CD14-positive monocyte (primary cell): ENCODE results near the gene PEX10. TPM values are rescaled to one million over a fixed set of nuclear protein-coding genes. Genes with fewer than 3 reads are reported as not detected.

Source experiments
- DNase-seq, 3 donors: peaks; one replicate each; pipeline ENCODE4 v3.0.0-alpha.2; 2011 to 2022
- H2AFZ ChIP-seq: 2 replicates; pipeline ENCODE4 v1.6.0; 2012; ENCODE audit warnings: mild to moderate bottlenecking, low read depth, low read length, inconsistent platforms; ENCODE audit not compliant: insufficient read depth, poor library complexity, severe bottlenecking
- H3K27ac ChIP-seq, 2 donors: 1 replicate in 1 of 2; 2 replicates in 1 of 2; pipeline ENCODE4 v1.5.1; 2012 to 2013; ENCODE audit warnings: low read length in 2 of 2, control low read depth in 1 of 2, inconsistent platforms in 1 of 2, low read depth in 1 of 2, mild to moderate bottlenecking in 1 of 2
- H3K27me3 ChIP-seq, 2 donors: one replicate each; pipeline versions ENCODE4 v1.6.0 to v1.6.1; 2011 to 2013; ENCODE audit warnings: low read length in 2 of 2; ENCODE audit not compliant: control insufficient read depth in 2 of 2, insufficient read depth in 2 of 2
- H3K36me3 ChIP-seq, 2 donors: replicated peaks in 1 of 2; 1 replicate in 1 of 2; 2 replicates in 1 of 2; pipeline versions ENCODE4 v1.5.1 to v1.6.1; 2012 to 2013; ENCODE audit warnings: low read length in 2 of 2, control low read depth in 1 of 2, inconsistent platforms in 1 of 2, mild to moderate bottlenecking in 1 of 2; ENCODE audit not compliant: insufficient read depth in 2 of 2, control insufficient read depth in 1 of 2
- H3K4me1 ChIP-seq, 2 donors: 1 replicate in 1 of 2; 2 replicates in 1 of 2; pipeline versions ENCODE4 v1.5.1 to v1.6.1; 2012 to 2013; ENCODE audit warnings: low read length in 2 of 2, control low read depth in 1 of 2, inconsistent platforms in 1 of 2, mild to moderate bottlenecking in 1 of 2, moderate library complexity in 1 of 2; ENCODE audit not compliant: insufficient read depth in 2 of 2, control insufficient read depth in 1 of 2
- H3K4me2 ChIP-seq: replicated peaks from 2 replicates; pipeline ENCODE3; 2012; ENCODE audit warnings: low read length, moderate library complexity, mild to moderate bottlenecking; ENCODE audit not compliant: poor library complexity, severe bottlenecking; ENCODE audit errors: extremely low read depth
- H3K4me3 ChIP-seq, 3 experiments: fragments of 200-600 bp in 1 of 3; sonication (generic) in 1 of 3; replicated peaks in 1 of 3; 1 replicate in 2 of 3; 2 replicates in 1 of 3; pipeline ENCODE4 v1.5.1; 2011 to 2013; ENCODE audit warnings: low read length in 3 of 3, mild to moderate bottlenecking in 3 of 3, control low read depth in 2 of 3, low read depth in 2 of 3, inconsistent platforms in 1 of 3, moderate library complexity in 1 of 3
- H3K79me2 ChIP-seq: 2 replicates; pipeline ENCODE4 v1.6.0; 2012; ENCODE audit warnings: mild to moderate bottlenecking, control low read depth, inconsistent platforms, low read length, moderate library complexity; ENCODE audit not compliant: insufficient read depth
- H3K9ac ChIP-seq: 2 replicates; pipeline ENCODE4 v1.6.0; 2017; ENCODE audit warnings: low read length, mild to moderate bottlenecking; ENCODE audit not compliant: insufficient read depth, poor library complexity, severe bottlenecking
- H3K9me3 ChIP-seq, 2 donors: replicated peaks in 1 of 2; 1 replicate in 1 of 2; 2 replicates in 1 of 2; pipeline versions ENCODE4 v1.5.1 to v1.6.1; 2012 to 2013; ENCODE audit warnings: low read length in 2 of 2, control low read depth in 1 of 2; ENCODE audit not compliant: control insufficient read depth in 1 of 2, insufficient read depth in 1 of 2
- H4K20me1 ChIP-seq: 2 replicates; pipeline ENCODE4 v1.6.0; 2012; ENCODE audit warnings: mild to moderate bottlenecking, low read length, control low read depth, moderate library complexity; ENCODE audit not compliant: insufficient read depth
- H3K27ac Mint-ChIP-seq, 7 donors: one replicate each; pipeline ENCODE4 v1.8.0; 2020; ENCODE audit warnings: mild to moderate bottlenecking in 7 of 7, mixed read lengths in 7 of 7, moderate library complexity in 6 of 7, inconsistent platforms in 2 of 7
- H3K27me3 Mint-ChIP-seq, 3 donors: one replicate each; pipeline ENCODE4 v1.8.0; 2021 to 2022; ENCODE audit warnings: low read depth in 3 of 3, mild to moderate bottlenecking in 3 of 3, mixed read lengths in 3 of 3, moderate library complexity in 3 of 3, inconsistent platforms in 1 of 3
- H3K36me3 Mint-ChIP-seq, 2 donors: one replicate each; pipeline ENCODE4 v1.8.0; 2020; ENCODE audit warnings: mixed read lengths in 2 of 2, inconsistent platforms in 1 of 2, mild to moderate bottlenecking in 1 of 2
- H3K4me1 Mint-ChIP-seq: one replicate; pipeline ENCODE4 v1.8.0; 2020; ENCODE audit warnings: mild to moderate bottlenecking, mixed read lengths
- H3K4me3 Mint-ChIP-seq, 2 donors: one replicate each; pipeline ENCODE4 v1.8.0; 2020; ENCODE audit warnings: mild to moderate bottlenecking in 2 of 2, mixed read lengths in 2 of 2, moderate library complexity in 1 of 2
- H3K9me3 Mint-ChIP-seq, 7 donors: one replicate each; pipeline ENCODE4 v1.8.0; 2020 to 2022; ENCODE audit warnings: mixed read lengths in 7 of 7, mild to moderate bottlenecking in 6 of 7, moderate library complexity in 6 of 7, inconsistent platforms in 2 of 7
- WGBS: methylation state at CpG from one replicate; pipeline ENCODE4 v1.1.5; 2013; ENCODE audit warnings: missing lambda C conversion rate; ENCODE audit not compliant: insufficient coverage; 5-methylcytosine and 5-hydroxymethylcytosine counted together
- intact Hi-C, 2 donors: fragments of 100-400 bp; cut with micrococcal nuclease; formaldehyde crosslinking; loops; one replicate each; pipeline versions ENCODE4 v1.15.0 to v1.15.1; 2023
- polyA plus RNA-seq, 3 donors: library from polyadenylated mRNA; depleted of rRNA in 1 of 3; unstranded in 2 of 3; stranded (reverse) in 1 of 3; fragments of 300-500 nt in 2 of 3; fragments of >200 nt in 1 of 3; fragmentation: Illumina TruSeq in 2 of 3; gene quantifications; 1 replicate in 2 of 3; 2 replicates in 1 of 3; pipeline ENCODE4 v1.2.3, GENCODE V29; 2012 to 2021
- TF ChIP-seq, protein P1 (sequence below): fragments of 200-600 bp; IDR thresholded peaks from one replicate; pipeline ENCODE4 v1.8.0; 2022; ENCODE audit warnings: antibody characterized with exemption, mild to moderate bottlenecking

PEX10 gene
- polyA plus RNA-seq, 3 donors: 7.0 to 10.5 (median 8.2) TPM

DNA sequence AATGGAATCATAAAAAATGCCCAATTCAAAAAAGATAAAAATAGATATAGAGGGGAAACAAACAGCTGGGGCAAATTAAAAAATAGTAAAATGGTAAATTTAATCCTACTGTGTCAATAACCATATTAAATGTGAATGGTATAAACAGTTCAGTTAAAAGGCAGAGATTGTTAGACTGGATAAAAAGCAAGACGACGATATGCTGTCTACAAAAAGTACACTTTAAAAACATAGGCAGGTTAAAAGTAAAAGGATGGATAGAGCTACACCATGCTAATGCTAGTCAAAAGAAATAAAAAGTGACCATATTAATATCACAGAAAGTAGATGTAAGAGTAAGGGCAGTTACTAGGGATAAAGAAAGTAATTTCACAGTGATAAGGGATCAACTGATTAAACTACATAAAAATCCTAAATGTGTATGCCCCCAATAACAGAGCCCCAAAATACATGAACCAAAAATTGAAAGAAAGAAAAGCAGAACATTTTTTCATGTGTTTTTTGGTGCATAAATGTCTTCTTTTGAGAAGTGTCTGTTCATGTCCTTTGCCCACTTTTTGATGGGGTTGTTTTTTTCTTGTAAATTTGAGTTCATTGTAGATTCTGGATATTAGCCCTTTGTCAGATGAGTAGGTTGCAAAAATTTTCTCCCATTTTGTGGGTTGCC lies 48.4 kb downstream of the PEX10 start:
- Mint-ChIP-seq H3K27me3 (peaks cover 0 to 9% (median 4%) of the 10 kb centered on the region in 3 donors), H3K4me3 (no peak overlapping the region), H3K9me3 (peaks cover 4 to 18% (median 11%) of the 10 kb centered on the region in 7 donors), H3K36me3 (no peaks in the 10 kb centered on the region), H3K27ac (no peak overlapping the region), H3K4me1 (peaks cover 8% of the 10 kb centered on the region)
- TF ChIP-seq, protein P1, sequence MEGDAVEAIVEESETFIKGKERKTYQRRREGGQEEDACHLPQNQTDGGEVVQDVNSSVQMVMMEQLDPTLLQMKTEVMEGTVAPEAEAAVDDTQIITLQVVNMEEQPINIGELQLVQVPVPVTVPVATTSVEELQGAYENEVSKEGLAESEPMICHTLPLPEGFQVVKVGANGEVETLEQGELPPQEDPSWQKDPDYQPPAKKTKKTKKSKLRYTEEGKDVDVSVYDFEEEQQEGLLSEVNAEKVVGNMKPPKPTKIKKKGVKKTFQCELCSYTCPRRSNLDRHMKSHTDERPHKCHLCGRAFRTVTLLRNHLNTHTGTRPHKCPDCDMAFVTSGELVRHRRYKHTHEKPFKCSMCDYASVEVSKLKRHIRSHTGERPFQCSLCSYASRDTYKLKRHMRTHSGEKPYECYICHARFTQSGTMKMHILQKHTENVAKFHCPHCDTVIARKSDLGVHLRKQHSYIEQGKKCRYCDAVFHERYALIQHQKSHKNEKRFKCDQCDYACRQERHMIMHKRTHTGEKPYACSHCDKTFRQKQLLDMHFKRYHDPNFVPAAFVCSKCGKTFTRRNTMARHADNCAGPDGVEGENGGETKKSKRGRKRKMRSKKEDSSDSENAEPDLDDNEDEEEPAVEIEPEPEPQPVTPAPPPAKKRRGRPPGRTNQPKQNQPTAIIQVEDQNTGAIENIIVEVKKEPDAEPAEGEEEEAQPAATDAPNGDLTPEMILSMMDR: no peak
- Histone ChIP-seq H3K79me2 (no peaks in the 10 kb centered on the region), H3K9me3 (no peaks in the 10 kb centered on the region), H2AFZ (no peak overlapping the region), H3K4me1 (peaks cover 0 to 3% of the 10 kb centered on the region in 2 donors), H3K27me3 (no peaks in the 10 kb centered on the region), H3K4me3 (no peak overlapping the region), H3K9ac (no peak overlapping the region), H4K20me1 (no peaks in the 10 kb centered on the region), H3K4me2 (no peak overlapping the region), H3K36me3 (no peaks in the 10 kb centered on the region), H3K27ac (no peak overlapping the region)
- intact Hi-C loops: no loop called here
- DNase-seq: no peak
- WGBS: no CpG with 5 or more reads among the region's 2 CpGs

DNA sequence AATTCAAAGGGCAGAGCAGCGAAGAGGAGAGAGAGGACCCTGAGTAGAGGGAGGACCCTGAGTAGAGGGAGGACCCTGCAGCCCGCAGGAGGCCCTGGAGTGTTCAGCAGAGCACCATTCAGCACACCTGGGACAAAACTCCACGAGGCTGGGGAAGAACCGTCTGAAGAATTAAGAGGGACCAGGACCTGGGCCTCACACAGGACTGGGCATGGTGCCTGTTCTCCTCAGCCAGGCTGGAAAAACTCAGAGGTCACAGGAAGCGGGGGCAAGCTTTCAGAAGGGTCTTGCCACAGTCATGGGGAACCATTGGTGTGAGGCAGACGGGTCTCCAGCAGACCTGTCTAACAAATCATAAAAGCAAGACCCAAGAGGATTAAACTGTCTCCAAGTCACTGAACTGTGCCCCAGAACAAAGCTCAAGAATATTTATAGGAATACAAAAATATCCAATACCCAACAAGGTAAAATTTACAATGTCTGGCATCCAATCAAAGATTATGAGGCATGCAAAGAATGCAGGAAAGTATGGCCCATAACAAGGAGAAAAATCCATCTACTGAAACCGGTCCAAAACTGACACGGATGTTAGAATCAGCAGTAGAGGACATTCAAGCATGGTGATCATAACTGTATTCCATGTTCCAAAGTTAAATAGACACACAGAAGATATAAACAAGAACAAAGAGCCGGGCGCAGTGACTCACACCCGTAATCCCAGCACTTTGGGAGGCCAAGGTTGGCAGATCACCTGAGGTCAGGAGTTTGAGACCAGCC lies 51.6 kb downstream of the PEX10 start:
- H3K4me2 ChIP-seq: no peak overlapping the region
- intact Hi-C loops: no loop called here
- no peak overlapping the region for H3K27ac ChIP-seq
- H3K9me3 ChIP-seq: no peaks in the 10 kb centered on the region
- no peaks in the 10 kb centered on the region for H3K36me3 Mint-ChIP-seq
- peaks cover 1 to 9% (median 4%) of the 10 kb centered on the region in 3 donors for H3K27me3 Mint-ChIP-seq
- H3K79me2 ChIP-seq: no peaks in the 10 kb centered on the region
- no peak overlapping the region for H2AFZ ChIP-seq
- no peak overlapping the region for H3K9ac ChIP-seq
- DNase-seq: no peak
- peaks cover 0 to 3% of the 10 kb centered on the region in 2 donors for H3K4me1 ChIP-seq
- no peak overlapping the region for H3K4me3 Mint-ChIP-seq
- H3K4me3 ChIP-seq: no peak overlapping the region
- WGBS: 88% methylated on average over 11 of the region's 11 CpGs
- H3K27me3 ChIP-seq: no peaks in the 10 kb centered on the region
- no peaks in the 10 kb centered on the region for H4K20me1 ChIP-seq
- no peaks in the 10 kb centered on the region for H3K36me3 ChIP-seq
- no peak overlapping the region for H3K27ac Mint-ChIP-seq
- H3K9me3 Mint-ChIP-seq: peaks cover 4 to 18% (median 11%) of the 10 kb centered on the region in 7 donors
- TF ChIP-seq, protein P1: no peak
- H3K4me1 Mint-ChIP-seq: peaks cover 8% of the 10 kb centered on the region
